Memory B cell (primary cell): ENCODE results near the gene SNX3.
A peak's percentile ranks its signal among the peaks of the same experiment; 100 is the strongest.

Experiments used
- ATAC-seq: fragments of 150-1000 bp; cut with Tn5 transposase; 2 replicates; pipeline ENCODE4 v1.10.0; 2021; ENCODE audit warnings: low read depth, mild to moderate bottlenecking, moderate library complexity
- DNase-seq, 2 donors: peaks; one replicate each; pipeline ENCODE4 v3.0.0; 2022; ENCODE audit warnings: low spot score in 2 of 2
- H3K27ac Mint-ChIP-seq: one replicate; pipeline ENCODE4 v1.8.0; 2022; ENCODE audit warnings: mild to moderate bottlenecking, moderate library complexity, mixed read lengths
- H3K27me3 Mint-ChIP-seq: one replicate; pipeline ENCODE4 v1.8.0; 2022; ENCODE audit warnings: mixed read lengths
- H3K36me3 Mint-ChIP-seq: one replicate; pipeline ENCODE4 v1.8.0; 2022; ENCODE audit warnings: mild to moderate bottlenecking, mixed read lengths
- H3K4me1 Mint-ChIP-seq: one replicate; pipeline ENCODE4 v1.8.0; 2022; ENCODE audit warnings: mixed read lengths
- H3K4me3 Mint-ChIP-seq: one replicate; pipeline ENCODE4 v1.8.0; 2022; ENCODE audit warnings: mild to moderate bottlenecking, moderate library complexity, mixed read lengths
- H3K9me3 Mint-ChIP-seq: one replicate; pipeline ENCODE4 v1.8.0; 2022; ENCODE audit warnings: mixed read lengths

Gene SNX3

GRCh38 chr6:108209738-108210137 is 51.1 kb downstream of the SNX3 start:
- Mint-ChIP-seq H3K36me3 (peaks cover 31% of the 10 kb centered on the region), H3K27ac (peak overlapping the region; percentile 20), H3K27me3 (no peaks in the 10 kb centered on the region), H3K4me3 (no peak overlapping the region), H3K4me1 (no peaks in the 10 kb centered on the region), H3K9me3 (no peaks in the 10 kb centered on the region)
- ATAC-seq (no peak), DNase-seq (no peak)

- Mint-ChIP-seq H3K27ac (no peak overlapping the region), H3K36me3 (peaks cover 28% of the 10 kb centered on the region), H3K4me1 (peaks cover 3% of the 10 kb centered on the region), H3K4me3 (no peak overlapping the region), H3K27me3 (no peaks in the 10 kb centered on the region), H3K9me3 (no peaks in the 10 kb centered on the region)
- DNase-seq (no peak), ATAC-seq (no peak)
These were observed 53.8 kb downstream of the SNX3 start for GRCh38 chr6:108207013-108207412.

GRCh38 chr6:108203189-108204112 is 57.4 kb downstream of the SNX3 start:
- Mint-ChIP-seq H3K27ac (peak overlapping the region; percentile 45), H3K27me3 (no peaks in the 10 kb centered on the region), H3K36me3 (peaks cover 14% of the 10 kb centered on the region), H3K4me3 (no peak overlapping the region), H3K4me1 (peaks cover 3% of the 10 kb centered on the region), H3K9me3 (no peaks in the 10 kb centered on the region)
- DNase-seq (no peak), ATAC-seq (no peak)

GRCh38 chr6:108200631-108201030 is 60.2 kb downstream of the SNX3 start:
- Mint-ChIP-seq H3K9me3 (no peaks in the 10 kb centered on the region), H3K27ac (no peak overlapping the region), H3K27me3 (no peaks in the 10 kb centered on the region), H3K4me1 (peaks cover 3% of the 10 kb centered on the region), H3K4me3 (no peak overlapping the region), H3K36me3 (peaks cover 2% of the 10 kb centered on the region)
- ATAC-seq: no peak
- no peak for DNase-seq

- Mint-ChIP-seq H3K27me3 (no peaks in the 10 kb centered on the region), H3K27ac (no peak overlapping the region), H3K4me3 (no peak overlapping the region), H3K9me3 (no peaks in the 10 kb centered on the region), H3K4me1 (peaks cover 3% of the 10 kb centered on the region), H3K36me3 (peaks cover 2% of the 10 kb centered on the region)
- no peak for ATAC-seq
- no peak for DNase-seq
These were observed 60.7 kb downstream of the SNX3 start for GRCh38 chr6:108200186-108200585.

GRCh38 chr6:108198761-108199498 is 61.9 kb downstream of the SNX3 start:
- no peak overlapping the region for H3K4me3 Mint-ChIP-seq
- peaks cover 2% of the 10 kb centered on the region for H3K36me3 Mint-ChIP-seq
- H3K9me3 Mint-ChIP-seq: no peaks in the 10 kb centered on the region
- ATAC-seq: no peak
- DNase-seq: no peak
- H3K4me1 Mint-ChIP-seq: peaks cover 3% of the 10 kb centered on the region
- no peak overlapping the region for H3K27ac Mint-ChIP-seq
- H3K27me3 Mint-ChIP-seq: peaks cover 2% of the 10 kb centered on the region

GRCh38 chr6:108195209-108195608 is 65.6 kb downstream of the SNX3 start:
- Mint-ChIP-seq H3K36me3 (no peaks in the 10 kb centered on the region), H3K27me3 (peaks cover 4% of the 10 kb centered on the region), H3K27ac (no peak overlapping the region), H3K4me3 (no peak overlapping the region), H3K9me3 (no peaks in the 10 kb centered on the region), H3K4me1 (no peaks in the 10 kb centered on the region)
- ATAC-seq (no peak), DNase-seq (no peak)

- H3K27me3 Mint-ChIP-seq: peaks cover 4% of the 10 kb centered on the region
- no peaks in the 10 kb centered on the region for H3K4me1 Mint-ChIP-seq
- no peak overlapping the region for H3K27ac Mint-ChIP-seq
- no peak overlapping the region for H3K4me3 Mint-ChIP-seq
- DNase-seq (no peak), ATAC-seq (no peak)
- no peaks in the 10 kb centered on the region for H3K36me3 Mint-ChIP-seq
- no peaks in the 10 kb centered on the region for H3K9me3 Mint-ChIP-seq
These were observed 66.3 kb downstream of the SNX3 start for GRCh38 chr6:108194503-108194902.

GRCh38 chr6:108193835-108194234 is 67.0 kb downstream of the SNX3 start:
- H3K27ac Mint-ChIP-seq: no peak overlapping the region
- no peaks in the 10 kb centered on the region for H3K9me3 Mint-ChIP-seq
- H3K4me3 Mint-ChIP-seq: no peak overlapping the region
- H3K36me3 Mint-ChIP-seq: no peaks in the 10 kb centered on the region
- H3K4me1 Mint-ChIP-seq: no peaks in the 10 kb centered on the region
- ATAC-seq (no peak), DNase-seq (no peak)
- H3K27me3 Mint-ChIP-seq: peaks cover 5% of the 10 kb centered on the region

GRCh38 chr6:108193131-108193530 is 67.7 kb downstream of the SNX3 start:
- Mint-ChIP-seq H3K27me3 (peaks cover 5% of the 10 kb centered on the region), H3K27ac (no peak overlapping the region), H3K36me3 (no peaks in the 10 kb centered on the region), H3K4me1 (no peaks in the 10 kb centered on the region), H3K9me3 (no peaks in the 10 kb centered on the region), H3K4me3 (no peak overlapping the region)
- no peak for ATAC-seq
- DNase-seq: no peak

- ATAC-seq (no peak), DNase-seq (no peak)
- H3K4me3 Mint-ChIP-seq: no peak overlapping the region
- H3K9me3 Mint-ChIP-seq: no peaks in the 10 kb centered on the region
- peaks cover 7% of the 10 kb centered on the region for H3K27me3 Mint-ChIP-seq
- H3K27ac Mint-ChIP-seq: no peak overlapping the region
- no peaks in the 10 kb centered on the region for H3K36me3 Mint-ChIP-seq
- no peaks in the 10 kb centered on the region for H3K4me1 Mint-ChIP-seq
These were observed 73.3 kb downstream of the SNX3 start for GRCh38 chr6:108187519-108187918.

- H3K4me1 Mint-ChIP-seq: no peaks in the 10 kb centered on the region
- no peak overlapping the region for H3K4me3 Mint-ChIP-seq
- DNase-seq (no peak), ATAC-seq (no peak)
- H3K9me3 Mint-ChIP-seq: no peaks in the 10 kb centered on the region
- H3K27ac Mint-ChIP-seq: no peak overlapping the region
- peaks cover 9% of the 10 kb centered on the region for H3K27me3 Mint-ChIP-seq
- no peaks in the 10 kb centered on the region for H3K36me3 Mint-ChIP-seq
These were observed 74.6 kb downstream of the SNX3 start for GRCh38 chr6:108186226-108186625.

GRCh38 chr6:108180776-108181175 is 80.1 kb downstream of the SNX3 start:
- no peaks in the 10 kb centered on the region for H3K36me3 Mint-ChIP-seq

GRCh38 chr6:108180266-108180665 is 80.6 kb downstream of the SNX3 start:
- no peak for ATAC-seq
- no peak for DNase-seq
- no peaks in the 10 kb centered on the region for H3K36me3 Mint-ChIP-seq
- peaks cover 2% of the 10 kb centered on the region for H3K4me1 Mint-ChIP-seq
- no peak overlapping the region for H3K27ac Mint-ChIP-seq
- no peak overlapping the region for H3K4me3 Mint-ChIP-seq
- H3K27me3 Mint-ChIP-seq: peaks cover 19% of the 10 kb centered on the region
- no peaks in the 10 kb centered on the region for H3K9me3 Mint-ChIP-seq

More at GRCh38 chr6:108180776-108181175, 80.1 kb downstream of the SNX3 start:
- Mint-ChIP-seq H3K4me3 (no peak overlapping the region), H3K9me3 (no peaks in the 10 kb centered on the region), H3K27me3 (peaks cover 19% of the 10 kb centered on the region), H3K27ac (no peak overlapping the region), H3K4me1 (no peaks in the 10 kb centered on the region)
- ATAC-seq: no peak
- DNase-seq: no peak
